NOMO-1 treated with dmso at 0.1 percent for 144 hours (cell line): ENCODE data around the gene AMDHD2.
"Not testable (repeated sequence)": the region's sequence is repeated elsewhere in the genome, so short reads cannot be mapped to it uniquely, and the experiment has no call there.

Experiments used
- DNase-seq: peaks from one replicate; lab custom pipeline; 2025; ENCODE audit not compliant: unreplicated experiment; lab: John Stamatoyannopoulos, UW

AMDHD2 gene

GRCh38 chr16:2520097-2520783 lies at the start of gene AMDHD2:
Gene AMDHD2, plus strand, starts transcription at chr16:2520371. Its CDS starts 88 bp downstream, at chr16:2520459.
- peak; percentile 77 for DNase-seq

- no peak for DNase-seq
Observed at GRCh38 chr16:2470603-2471015, 49.6 kb upstream of the AMDHD2 start.

GRCh38 chr16:2471016-2471652 lies 49.0 kb upstream of the AMDHD2 start, which contains the start of gene NTN3:
Gene NTN3, plus strand, starts transcription at chr16:2471297. Its CDS starts 405 bp downstream, at chr16:2471702.
- no peak for DNase-seq

- no peak for DNase-seq
Observed at GRCh38 chr16:2471653-2472487, 48.3 kb upstream of the AMDHD2 start.

GRCh38 chr16:2472488-2472864 lies 47.7 kb upstream of the AMDHD2 start:
- no peak for DNase-seq

GRCh38 chr16:2472885-2473445 lies 47.2 kb upstream of the AMDHD2 start:
- no peak for DNase-seq

- DNase-seq, result no peak
Observed at GRCh38 chr16:2473446-2473926, 46.7 kb upstream of the AMDHD2 start.

- peak; percentile 45 for DNase-seq
Observed at GRCh38 chr16:2473999-2474876, 45.9 kb upstream of the AMDHD2 start.

- DNase-seq, result peak; percentile 70
Observed at GRCh38 chr16:2474877-2475412, 45.2 kb upstream of the AMDHD2 start, which contains the start of gene TBC1D24. Gene TBC1D24, plus strand, starts transcription at chr16:2475127. Its CDS starts 21,022 bp downstream, at chr16:2496149.

GRCh38 chr16:2475413-2476344 lies 44.5 kb upstream of the AMDHD2 start:
- no peak for DNase-seq

- DNase-seq, result no peak
Observed at GRCh38 chr16:2476345-2476720, 43.8 kb upstream of the AMDHD2 start.

- no peak for DNase-seq
Observed at GRCh38 chr16:2476741-2477140, 43.4 kb upstream of the AMDHD2 start.

- no peak for DNase-seq
Observed at GRCh38 chr16:2477327-2477726, 42.8 kb upstream of the AMDHD2 start.

GRCh38 chr16:2478279-2478678 lies 41.9 kb upstream of the AMDHD2 start:
- no peak for DNase-seq

GRCh38 chr16:2479996-2480395 lies 40.2 kb upstream of the AMDHD2 start:
- DNase-seq, result not testable (repeated sequence)

- DNase-seq, result no peak
Observed at GRCh38 chr16:2480948-2481347, 39.2 kb upstream of the AMDHD2 start.

GRCh38 chr16:2481676-2482075 lies 38.5 kb upstream of the AMDHD2 start:
- no peak for DNase-seq

- no peak for DNase-seq
Observed at GRCh38 chr16:2482249-2482648, 37.9 kb upstream of the AMDHD2 start.
